Activated naive CD8-positive, alpha-beta T cell treated with anti-CD3 and anti-CD28 coated beads, Interleukin-2, amount 50 U/mL, for 16 hours (primary cell): ENCODE measurements around the gene IL37.
"Not testable (repeated sequence)": the region's sequence is repeated elsewhere in the genome, so short reads cannot be mapped to it uniquely, and the experiment has no call there.

ENCODE experiments used
- DNase-seq: peaks from one replicate; pipeline ENCODE4 v3.0.0-alpha.2; 2020; ENCODE audit warnings: low read depth, low spot score

The IL37 gene

DNA sequence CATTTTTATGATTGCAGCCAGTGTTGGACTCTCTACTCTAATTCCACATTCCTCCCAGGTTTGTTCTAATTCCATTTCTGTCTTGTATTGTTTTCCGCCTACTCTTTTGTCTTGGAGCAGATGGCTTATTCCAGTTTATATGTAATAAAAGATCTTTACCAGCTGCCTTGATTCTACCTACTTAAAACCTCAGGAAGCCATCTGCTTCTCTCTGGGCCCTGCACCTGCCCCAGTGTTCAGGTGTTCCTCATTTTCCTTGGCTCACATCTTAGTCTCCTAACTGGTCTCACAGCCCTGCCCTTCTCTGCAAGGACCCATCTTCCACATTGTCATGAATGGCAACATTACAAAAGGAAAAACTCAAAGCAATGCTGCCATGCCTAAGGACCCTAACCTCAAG, 21.0 kb upstream of the IL37 start:
- no peak for DNase-seq

DNA sequence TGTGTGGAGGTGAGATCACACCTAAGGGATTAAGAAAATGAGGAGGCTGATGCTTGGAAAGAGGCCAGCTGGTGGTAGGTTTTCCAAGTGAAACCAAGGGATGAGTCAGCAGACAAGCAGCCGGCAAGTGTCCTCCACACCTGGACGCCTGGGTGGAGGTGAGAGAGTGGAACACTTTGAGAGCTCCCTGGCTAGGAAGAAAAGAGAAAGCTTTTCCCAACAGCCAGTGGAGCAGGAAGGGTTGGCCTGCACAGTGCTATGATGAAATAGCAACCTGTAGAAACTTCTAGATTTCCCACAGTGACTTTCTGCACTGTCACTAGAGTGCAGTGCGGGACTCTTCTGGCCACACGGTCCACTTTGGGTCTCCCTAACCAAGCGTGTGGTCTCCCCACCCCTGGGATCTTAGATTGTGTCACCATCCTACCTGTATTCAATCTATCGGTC, 19.6 kb upstream of the IL37 start:
- DNase-seq, result no peak

DNA sequence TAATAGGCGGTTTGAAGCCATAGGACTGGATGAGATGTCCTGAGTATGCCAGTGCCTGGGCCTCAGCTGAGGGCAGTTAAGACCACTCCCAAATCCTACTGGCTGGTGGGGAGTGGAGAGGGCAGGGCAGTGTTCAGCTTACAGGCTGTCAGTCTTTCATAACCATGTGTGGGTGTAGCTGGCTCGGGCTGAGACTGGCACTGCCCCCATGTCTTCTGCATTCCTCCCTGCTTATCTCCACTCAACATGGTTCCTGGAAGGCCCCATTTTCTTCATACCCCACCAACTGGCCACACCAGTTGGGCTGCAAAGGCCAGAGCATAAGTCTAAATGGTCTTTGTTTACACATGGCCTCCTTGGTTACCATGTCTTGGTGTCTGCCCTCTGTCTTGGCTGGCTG, 17.2 kb upstream of the IL37 start:
- no peak for DNase-seq

DNA sequence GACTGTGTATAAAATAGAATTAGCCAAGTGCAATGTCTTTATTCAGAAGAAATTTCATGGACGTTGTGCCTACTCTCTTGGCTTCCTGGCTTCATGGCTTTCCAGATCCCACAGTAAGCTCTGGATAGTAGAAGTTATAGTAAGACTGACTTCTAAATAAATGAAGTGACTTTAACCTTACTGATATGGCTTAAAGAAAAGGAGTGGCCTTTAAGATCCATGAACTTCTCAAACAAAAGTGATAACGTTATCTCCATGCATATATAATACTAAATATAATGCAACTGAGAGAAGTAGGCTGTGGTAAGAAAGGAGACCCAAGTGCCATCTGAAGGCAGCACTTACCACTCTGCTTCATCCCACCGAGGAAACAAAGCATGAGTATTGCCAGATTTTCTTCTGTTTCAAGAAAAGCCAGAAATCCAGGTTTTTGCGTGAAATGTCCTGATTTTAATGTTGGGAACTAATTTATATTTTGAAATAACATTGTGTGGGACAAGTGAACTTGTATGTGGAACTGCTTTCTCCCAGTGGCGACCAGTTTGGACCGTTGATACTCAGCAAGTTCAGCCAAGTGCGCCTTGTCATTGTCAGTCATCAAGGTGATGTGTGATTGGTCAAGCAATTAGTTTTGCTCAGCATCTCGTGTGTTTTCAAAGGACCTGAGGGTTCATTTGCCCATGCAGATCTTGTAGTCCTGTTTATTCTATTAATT, 13.9 kb upstream of the IL37 start:
- no peak for DNase-seq

DNA sequence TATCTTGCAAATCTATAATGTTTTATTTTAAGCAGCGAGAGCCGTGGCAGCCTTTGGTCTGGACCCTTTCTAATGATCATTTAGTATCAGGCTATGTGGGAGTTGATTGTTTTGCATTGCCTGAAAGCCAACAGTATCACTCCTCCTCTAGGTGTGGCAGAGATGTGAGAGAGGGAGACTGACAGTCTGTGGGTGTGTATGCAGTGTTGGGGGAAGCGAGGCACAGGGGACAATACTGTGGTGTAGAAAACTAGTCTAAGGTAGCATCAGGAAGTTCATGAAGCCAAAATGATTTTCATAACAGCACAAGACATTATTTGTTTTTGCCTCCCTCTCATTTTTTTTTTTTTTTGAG, 13.4 kb upstream of the IL37 start:
- no peak for DNase-seq

DNA sequence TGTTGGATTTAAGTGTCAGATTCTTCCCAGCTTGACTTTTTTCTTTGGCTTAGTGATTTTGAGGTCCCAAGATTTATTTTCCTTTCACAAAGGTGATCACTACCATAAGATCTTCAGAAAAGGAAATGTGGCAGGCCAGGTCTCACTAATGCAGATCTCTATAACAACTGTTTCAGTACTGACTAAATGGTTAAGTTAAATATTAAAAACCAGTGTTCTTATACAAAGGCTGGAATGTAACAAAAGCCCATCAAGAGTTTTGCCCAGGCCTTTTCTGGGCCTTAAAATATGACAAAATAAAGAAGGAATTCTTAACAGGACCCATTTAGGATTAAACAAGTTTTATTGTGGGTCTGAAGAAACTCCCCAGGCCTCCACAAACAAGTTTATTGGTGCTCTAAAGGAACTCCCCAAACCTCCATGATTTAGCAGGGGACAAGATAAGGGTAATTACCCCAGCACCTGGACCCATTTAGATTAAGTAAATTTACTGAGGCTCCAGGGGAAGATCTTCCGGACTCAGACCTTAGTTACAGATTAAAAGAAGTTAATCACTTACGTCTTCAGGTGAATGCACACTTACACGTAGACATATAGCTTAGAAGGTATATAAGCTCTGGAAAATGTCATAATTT, 9.4 kb upstream of the IL37 start:
- DNase-seq, result not testable (repeated sequence)

DNA sequence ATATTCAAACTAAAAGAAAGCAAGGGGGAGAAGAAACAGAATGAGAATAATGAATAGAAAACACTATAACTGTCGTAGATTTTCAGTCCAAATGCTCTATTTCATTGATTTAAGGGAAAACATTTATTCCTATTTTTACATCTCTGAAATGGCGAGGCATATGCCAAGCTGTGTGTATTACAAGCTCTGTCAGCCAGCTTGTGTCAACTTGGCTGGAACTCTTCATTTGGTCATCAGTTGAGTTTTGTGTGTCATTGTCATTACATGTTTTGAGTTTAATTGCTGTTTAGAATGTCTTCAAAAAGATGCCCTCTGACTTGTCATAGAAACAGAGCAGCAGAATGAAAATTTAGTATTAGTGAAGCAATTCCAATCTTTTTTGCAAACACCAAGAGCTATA, 8.1 kb upstream of the IL37 start:
- DNase-seq, result no peak

DNA sequence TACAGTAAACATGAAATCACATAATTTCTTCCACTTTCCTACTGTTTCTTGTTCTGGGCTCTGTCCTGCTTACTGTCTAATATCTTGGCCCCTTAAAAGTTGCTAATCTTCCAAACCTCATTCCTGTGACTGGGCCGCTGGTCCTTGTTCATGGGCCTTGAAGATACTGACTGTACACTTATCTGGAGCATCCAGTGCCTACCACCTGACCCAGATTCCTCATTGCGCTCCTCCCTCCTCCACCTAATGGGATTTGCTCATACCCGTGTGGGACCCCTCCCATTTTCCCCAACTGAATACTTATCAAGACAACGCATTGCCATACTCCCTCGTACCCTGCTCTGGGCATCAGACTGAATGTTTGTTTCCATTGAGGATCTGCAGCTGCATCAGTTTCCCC, 6.1 kb upstream of the IL37 start:
- no peak for DNase-seq

DNA sequence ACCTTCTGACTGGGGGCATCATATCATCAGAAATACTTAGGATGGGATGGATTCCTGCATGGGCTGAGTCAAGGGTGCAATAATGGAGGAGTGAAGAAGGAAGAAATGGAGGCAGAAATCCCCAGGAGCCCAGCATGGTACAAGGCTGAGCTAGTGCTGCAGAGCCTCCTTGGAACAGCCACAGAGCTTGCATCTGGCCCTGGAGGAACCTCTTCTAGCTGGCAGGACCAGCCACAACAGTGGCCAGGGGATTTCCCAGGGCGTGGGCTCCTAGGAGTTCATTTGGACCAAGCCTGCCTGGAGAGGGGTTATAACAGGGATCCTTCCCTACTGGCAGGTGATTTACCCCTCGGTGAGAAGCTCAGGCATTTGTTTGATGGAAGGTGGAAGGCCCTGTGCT, 4.7 kb upstream of the IL37 start:
- DNase-seq, result no peak

DNA sequence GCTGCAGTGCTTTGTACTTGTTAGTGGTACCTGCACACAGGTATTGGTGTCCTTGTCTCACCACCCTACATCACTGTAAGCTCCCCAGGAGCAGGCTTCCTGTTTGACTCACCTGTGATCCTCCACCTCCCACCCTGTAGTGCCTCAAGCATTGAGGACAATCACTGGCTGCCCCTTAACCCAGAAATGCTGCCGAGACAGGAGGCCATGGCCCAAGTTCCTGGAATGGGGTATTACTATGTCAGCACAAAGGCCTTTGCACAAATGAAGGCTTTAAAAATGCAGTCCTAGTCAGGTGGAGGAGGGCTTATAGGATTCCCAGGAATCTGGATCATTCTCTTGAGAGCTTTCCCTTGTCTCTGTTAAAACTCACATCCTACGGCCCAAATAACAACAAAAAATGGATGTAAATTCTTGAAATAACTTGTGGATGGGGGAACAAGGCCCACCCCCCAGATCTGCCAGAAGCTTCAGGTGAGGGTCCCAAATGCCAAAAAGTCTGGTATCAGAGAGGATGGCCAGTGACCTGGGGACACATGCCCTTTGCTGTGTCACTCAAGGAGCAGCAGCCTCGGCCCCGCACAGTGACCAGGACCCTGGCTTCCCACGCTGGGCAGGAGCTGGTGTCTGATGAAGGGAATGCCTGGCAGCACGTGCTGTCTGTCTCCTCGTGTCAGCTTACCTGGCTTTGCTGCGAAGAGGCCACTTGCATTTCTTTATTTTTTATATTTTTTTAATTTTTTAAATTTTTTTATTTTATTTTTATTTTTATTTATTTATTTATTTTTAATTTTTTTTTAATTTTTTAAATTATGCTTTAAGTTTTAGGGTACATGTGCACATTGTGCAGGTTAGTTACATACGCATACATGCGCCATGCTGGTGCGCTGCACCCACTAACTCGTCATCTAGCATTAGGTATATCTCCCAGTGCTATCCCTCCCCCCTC, 3.7 kb upstream of the IL37 start:
- DNase-seq, result no peak

DNA sequence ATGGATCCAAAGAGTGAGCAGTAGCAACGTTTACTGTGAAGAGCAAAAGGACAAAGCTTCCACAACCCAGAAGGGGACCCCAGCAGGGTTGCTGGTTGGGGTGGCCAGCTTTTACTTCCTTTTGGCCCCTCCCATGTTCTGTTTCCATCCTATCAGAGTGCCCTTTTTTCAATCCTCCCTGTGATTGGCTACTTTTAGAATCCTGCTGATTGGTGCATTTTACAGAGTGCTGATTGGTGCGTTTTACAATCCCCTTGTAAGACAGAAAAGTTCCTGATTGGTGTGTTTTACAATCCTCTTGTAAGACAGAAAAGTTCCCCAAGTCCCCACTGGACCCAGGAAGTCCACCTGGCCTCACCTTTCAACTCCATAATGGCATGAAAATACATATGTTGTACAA, 2.4 kb upstream of the IL37 start:
- not testable (repeated sequence) for DNase-seq

DNA sequence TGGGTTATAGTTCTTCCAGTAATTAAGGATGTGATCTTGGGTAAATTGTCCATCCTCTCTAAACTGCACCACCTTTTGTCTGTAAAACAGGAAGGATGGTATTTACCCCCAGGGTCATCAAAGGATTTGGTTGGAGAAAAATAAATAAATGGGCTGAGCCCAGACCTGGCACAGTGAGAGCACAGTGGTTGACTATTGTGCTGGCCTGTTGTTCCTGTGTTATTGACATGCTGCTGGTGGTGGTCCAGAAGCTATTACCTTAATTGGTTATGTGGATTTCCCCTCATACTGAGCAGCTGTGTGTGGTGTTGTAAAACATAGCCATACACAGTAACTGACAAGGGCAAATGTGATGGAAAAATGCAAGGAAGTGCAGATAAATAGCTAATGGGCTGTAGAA, 746 bp upstream of the IL37 start:
- no peak for DNase-seq

DNA sequence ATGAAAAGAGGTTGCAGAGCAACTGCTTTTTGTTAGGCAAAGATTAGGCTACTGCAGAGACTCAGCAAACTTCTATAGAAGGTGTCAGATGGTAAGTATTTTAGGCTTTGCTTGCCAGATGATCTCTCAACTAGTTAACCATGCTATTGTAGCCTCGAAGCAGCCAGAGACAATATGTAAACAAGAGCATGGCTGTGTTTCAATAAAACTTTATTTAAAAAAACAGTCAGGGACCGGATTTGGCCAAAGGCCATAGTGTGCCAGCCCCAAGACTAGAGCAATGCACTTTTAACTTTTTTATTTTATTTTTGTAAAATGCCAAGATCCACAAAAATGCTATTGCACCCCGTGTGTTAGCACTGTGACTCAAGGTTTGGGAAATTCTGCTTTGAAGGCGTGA, 1.4 kb downstream of the IL37 start:
- DNase-seq, result no peak

DNA sequence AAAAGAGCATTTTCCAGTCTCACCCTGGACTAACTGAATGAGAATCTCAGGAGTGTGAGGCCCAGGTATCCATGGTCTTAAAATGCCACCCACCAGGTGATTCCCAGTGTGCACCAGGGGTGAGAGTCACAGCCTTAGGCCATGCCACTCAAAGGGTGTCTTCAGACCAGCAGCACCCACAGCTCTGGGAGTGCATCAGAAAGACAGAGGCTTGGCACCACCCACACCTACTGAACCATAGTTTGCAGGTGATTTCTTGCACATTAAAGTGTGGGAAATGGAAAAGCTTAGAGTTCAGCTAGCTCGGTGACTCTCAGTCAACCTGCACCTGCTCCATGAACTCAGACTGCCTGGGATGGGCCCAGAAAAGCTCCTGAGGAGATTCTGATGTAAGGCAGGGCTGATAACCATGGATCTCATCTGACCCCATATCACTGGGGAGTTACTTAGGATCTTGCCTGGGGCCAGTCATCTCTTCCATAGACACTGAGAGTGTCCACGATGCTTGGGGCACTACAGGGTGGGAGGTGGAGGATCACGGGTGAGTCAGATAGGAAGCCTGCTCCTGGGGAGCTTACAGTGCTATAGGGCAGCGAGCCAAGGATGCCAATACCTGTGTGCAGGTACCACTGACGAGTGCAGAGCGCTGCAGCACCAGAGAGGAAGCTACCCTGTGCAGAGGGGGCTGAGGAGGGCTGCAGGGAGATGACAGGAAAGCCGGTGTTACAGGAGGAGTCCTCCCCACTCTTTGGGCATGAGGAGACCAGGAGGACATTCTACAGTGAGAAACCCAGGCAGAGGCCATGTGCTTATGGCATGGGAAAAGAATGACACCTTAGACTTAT, 4.6 kb downstream of the IL37 start:
- DNase-seq, result no peak

DNA sequence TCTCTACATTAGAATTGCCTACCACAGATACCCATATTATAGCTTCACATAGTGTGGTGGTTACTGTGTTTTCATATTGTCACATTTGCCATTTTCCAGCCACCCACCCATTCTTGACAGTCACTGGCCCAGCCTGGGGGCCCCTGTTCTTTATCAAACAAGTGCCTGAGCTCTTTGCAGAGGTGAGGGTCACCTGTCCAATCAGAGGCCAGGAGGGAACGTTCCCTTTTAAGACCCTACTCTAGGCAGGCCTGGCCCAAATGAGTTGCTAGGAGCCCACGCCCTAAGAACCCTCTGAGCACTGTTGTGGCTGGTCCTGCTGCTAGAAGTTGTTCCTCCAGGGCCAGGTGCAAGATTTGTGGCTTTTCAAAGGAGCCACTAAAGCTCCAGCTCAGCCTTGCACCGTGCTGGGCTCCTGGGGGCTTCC, 5.2 kb downstream of the IL37 start:
- DNase-seq, result no peak

DNA sequence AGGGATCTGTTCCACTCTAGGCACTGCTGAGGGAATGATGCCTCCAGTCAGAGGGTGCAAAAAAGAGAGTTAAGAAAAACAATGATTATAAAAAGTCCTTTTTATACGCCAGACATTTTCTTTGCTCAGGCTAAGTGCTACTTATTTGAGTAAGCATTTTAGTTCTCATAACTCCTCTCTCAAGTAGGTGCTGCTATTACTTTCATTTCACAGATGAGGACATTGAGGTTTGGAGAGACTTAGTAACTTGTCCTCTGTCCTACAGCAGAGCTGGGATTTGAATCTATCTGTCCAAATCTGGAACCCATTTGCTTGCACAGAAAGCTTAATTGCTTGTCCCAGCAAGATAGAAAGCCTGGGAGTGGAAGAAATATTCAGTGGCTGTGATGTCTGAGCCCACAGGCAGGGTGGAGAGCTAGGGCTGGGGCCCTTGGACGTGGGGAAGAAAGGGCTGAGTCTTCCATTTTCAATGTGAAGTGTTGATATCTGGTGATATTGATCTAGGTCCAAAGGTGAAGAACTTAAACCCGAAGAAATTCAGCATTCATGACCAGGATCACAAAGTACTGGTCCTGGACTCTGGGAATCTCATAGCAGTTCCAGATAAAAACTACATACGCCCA, 5.8 kb downstream of the IL37 start:
- DNase-seq, result no peak

DNA sequence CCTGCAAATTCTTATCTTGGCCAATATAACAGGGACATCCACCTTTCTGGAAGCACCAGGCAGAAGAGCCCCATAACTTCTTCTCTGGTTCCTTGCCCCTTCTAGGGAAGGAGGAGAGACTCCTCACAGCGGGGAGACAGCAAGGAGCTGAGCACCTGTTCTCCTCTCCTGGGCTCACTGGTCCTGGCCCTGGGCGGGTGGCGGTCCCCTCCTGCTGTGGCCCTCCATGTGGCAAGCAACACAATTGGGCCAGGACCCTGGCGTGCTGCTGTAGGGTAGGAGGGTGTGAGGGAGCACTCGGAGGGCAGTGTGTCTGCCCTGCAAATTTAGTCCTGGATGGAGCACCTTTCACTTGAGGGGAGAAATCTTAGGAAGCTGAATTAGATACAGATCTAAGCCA, 6.9 kb downstream of the IL37 start:
- no peak for DNase-seq

DNA sequence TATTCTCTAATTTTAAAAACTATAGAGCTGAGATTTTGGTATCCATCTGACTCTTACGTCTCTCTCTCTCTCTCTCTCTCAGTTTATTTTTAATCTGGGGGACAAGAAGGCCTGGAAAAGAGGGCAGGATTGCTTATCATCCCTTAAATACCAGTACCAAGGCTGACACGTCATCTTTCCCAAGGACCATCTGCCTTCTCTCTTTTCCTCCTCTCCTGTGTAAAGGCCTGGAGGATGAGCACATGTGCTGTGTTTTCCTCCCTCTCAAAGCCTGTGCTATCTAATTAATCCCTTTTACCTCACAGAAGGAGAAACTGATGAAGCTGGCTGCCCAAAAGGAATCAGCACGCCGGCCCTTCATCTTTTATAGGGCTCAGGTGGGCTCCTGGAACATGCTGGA, 7.3 kb downstream of the IL37 start:
- DNase-seq, result no peak

DNA sequence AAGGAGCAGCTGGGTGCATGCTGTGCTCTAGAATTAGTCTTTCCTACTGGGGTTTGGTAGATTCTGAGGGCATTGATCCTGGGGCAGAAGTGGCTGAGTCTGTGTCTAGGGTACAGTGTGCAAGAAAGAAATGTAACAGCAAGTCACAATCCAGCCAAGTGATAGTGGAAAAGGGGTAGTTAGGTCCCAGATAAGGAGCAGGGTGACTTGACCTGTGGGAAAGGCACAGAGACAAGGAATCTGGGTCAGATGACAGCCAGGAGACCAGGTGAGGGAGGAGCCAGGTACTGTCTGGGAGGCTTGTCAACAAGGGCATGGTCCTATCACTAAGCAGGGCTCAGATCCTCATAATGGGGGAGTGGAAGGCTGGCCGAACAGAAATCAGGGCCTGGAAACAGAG, 8.1 kb downstream of the IL37 start:
- DNase-seq, result no peak

DNA sequence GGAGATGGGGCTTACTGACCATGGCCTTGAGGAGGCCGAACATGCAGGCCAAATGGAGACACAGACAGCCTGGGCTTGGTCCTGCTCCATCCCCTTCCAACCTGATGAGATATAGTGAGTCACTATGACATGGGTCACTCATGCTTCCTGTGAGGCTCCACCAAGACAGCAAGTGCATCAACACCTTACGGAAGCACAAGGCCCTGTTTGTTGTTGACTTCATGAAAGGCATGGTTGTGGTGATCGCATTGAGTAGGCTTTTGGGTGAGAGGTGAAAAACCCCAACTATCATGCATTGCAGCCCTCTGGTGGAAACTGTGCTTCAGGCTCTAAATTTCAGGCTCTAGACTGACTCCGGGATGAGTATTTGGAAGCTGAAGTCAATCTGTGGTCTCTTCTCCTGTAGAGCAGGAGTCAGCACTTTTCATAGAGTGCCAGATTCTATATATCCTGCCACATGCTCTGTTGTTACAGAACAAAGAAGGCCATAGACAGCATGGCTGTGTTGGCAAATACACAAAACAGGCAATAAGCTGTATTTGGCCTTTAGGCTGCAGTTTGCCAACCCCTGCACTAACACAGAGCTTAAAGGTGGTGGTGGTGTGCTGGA, 10.1 kb downstream of the IL37 start:
- DNase-seq, result no peak

DNA sequence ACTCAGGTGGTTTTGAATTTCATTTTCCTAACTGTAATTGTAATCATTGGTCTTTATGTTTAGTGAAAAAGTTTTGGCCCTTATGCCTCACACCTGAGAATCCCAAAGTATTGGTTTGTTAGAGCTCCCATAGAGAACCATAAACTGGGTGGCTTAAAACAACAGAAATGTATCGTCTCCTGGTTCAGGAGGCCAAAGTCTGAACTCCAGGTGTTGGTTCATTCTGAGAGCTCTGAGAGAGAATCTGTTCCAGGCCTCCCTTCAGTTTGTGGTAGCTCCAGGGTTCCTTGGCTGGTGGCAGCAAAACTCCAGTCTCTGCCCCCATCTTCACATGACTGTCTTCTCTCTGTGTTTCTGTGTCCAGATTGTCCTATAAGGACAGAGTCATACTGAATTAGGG, 11.0 kb downstream of the IL37 start:
- DNase-seq, result no peak
